IMR-90 (cell line): ENCODE data around the gene TSEN54. TPM values are rescaled to one million over a fixed set of nuclear protein-coding genes. Genes with fewer than 3 reads are reported as not detected.
A peak's percentile ranks its signal among the peaks of the same experiment; 100 is the strongest.

Experiments
- ATAC-seq: fragments of 200-7000 bp; cut with Tn5 transposase; 2 replicates; pipeline ENCODE4 v1.9.1; 2020; ENCODE audit warnings: low read depth, mild to moderate bottlenecking, moderate library complexity
- BruUV-seq: library from RNA; stranded (reverse); fragments of 400-500 nt; replicated peaks from 2 replicates; lab custom pipeline; 2021; lab: Mats Ljungman, UMichigan
- CTCF ChIA-PET: fragments of 300-600 bp; formaldehyde crosslinking; extraction: SDS; loops from one replicate; lab custom pipeline; 2021; ENCODE audit warnings: antibody characterized with exemption; lab: Yijun Ruan, JAX
- POLR2A ChIA-PET: fragments of 300-600 bp; sonication (Branson Sonifier 250); formaldehyde crosslinking; loops from one replicate; lab custom pipeline; 2022; ENCODE audit warnings: antibody characterized with exemption; ENCODE audit not compliant: unreplicated experiment; lab: Charles Lee
- DNase-seq: peaks from one replicate; pipeline ENCODE4 v3.0.0; 2013
- H2AFZ ChIP-seq: replicated peaks from 2 replicates; pipeline ENCODE3; 2013; ENCODE audit warnings: low read length, mild to moderate bottlenecking; ENCODE audit not compliant: poor library complexity
- H2AK5ac ChIP-seq: 2 replicates; pipeline ENCODE4 v1.6.1; 2013; ENCODE audit warnings: low read depth, low read length, inconsistent platforms
- H2AK9ac ChIP-seq: replicated peaks from 2 replicates; pipeline ENCODE3; 2013; ENCODE audit warnings: mild to moderate bottlenecking, low read depth, low read length, moderate library complexity; ENCODE audit not compliant: poor library complexity
- H2BK120ac ChIP-seq: 2 replicates; pipeline ENCODE4 v1.6.1; 2013; ENCODE audit warnings: low read depth, low read length, inconsistent platforms
- H2BK15ac ChIP-seq: 3 replicates; pipeline ENCODE4 v1.6.1; 2013; ENCODE audit warnings: low read depth, low read length, inconsistent platforms
- H2BK20ac ChIP-seq: 2 replicates; pipeline ENCODE4 v1.6.1; 2013; ENCODE audit warnings: low read depth, mild to moderate bottlenecking, inconsistent platforms, low read length, moderate library complexity
- H2BK5ac ChIP-seq: 2 replicates; pipeline ENCODE4 v1.6.1; 2013; ENCODE audit warnings: mild to moderate bottlenecking, low read depth, low read length, inconsistent platforms; ENCODE audit not compliant: poor library complexity, severe bottlenecking
- H3K14ac ChIP-seq: replicated peaks from 2 replicates; pipeline ENCODE4 v1.6.1; 2013; ENCODE audit warnings: low read depth, low read length, inconsistent platforms
- H3K18ac ChIP-seq: 2 replicates; pipeline ENCODE4 v1.6.1; 2013; ENCODE audit warnings: low read depth, low read length, control low read depth
- H3K23ac ChIP-seq: 2 replicates; pipeline ENCODE4 v1.6.1; 2013; ENCODE audit warnings: low read depth, low read length, inconsistent platforms
- H3K27ac ChIP-seq: 2 replicates; pipeline ENCODE4 v1.5.1; 2013; ENCODE audit warnings: mild to moderate bottlenecking, control low read depth, low read length; ENCODE audit not compliant: insufficient read depth
- H3K27me3 ChIP-seq: 2 replicates; pipeline ENCODE4 v1.6.1; 2013; ENCODE audit warnings: low read length; ENCODE audit not compliant: control insufficient read depth, insufficient read depth
- H3K36me3 ChIP-seq: 2 replicates; pipeline ENCODE4 v1.6.1; 2013; ENCODE audit warnings: low read length, mixed read lengths; ENCODE audit not compliant: control insufficient read depth, insufficient read depth
- H3K4ac ChIP-seq: 2 replicates; pipeline ENCODE4 v1.6.1; 2013; ENCODE audit warnings: low read depth, low read length, inconsistent platforms
- H3K4me1 ChIP-seq: 2 replicates; pipeline ENCODE4 v1.6.1; 2013; ENCODE audit warnings: low read length, mixed read lengths; ENCODE audit not compliant: control insufficient read depth, insufficient read depth
- H3K4me2 ChIP-seq: 2 replicates; pipeline ENCODE4 v1.6.1; 2013; ENCODE audit warnings: low read depth, mild to moderate bottlenecking, control low read depth, low read length, moderate library complexity
- H3K4me3 ChIP-seq: 2 replicates; pipeline ENCODE4 v1.5.1; 2013; ENCODE audit warnings: low read depth, mild to moderate bottlenecking, control low read depth, low read length, moderate library complexity; ENCODE audit not compliant: insufficient read depth
- H3K56ac ChIP-seq: 2 replicates; pipeline ENCODE4 v1.6.1; 2013; ENCODE audit warnings: low read length, inconsistent platforms; ENCODE audit not compliant: insufficient read depth; ENCODE audit errors: extremely low read depth
- H3K79me1 ChIP-seq, 2 experiments: 2 replicates each; pipeline ENCODE4 v1.6.1; 2013; ENCODE audit warnings: low read length in 2 of 2, inconsistent platforms in 1 of 2, low read depth in 1 of 2
- H3K9ac ChIP-seq: 2 replicates; pipeline ENCODE4 v1.6.1; 2013; ENCODE audit warnings: low read depth, low read length, control low read depth
- H3K9me1 ChIP-seq: 2 replicates; pipeline ENCODE4 v1.6.1; 2013; ENCODE audit warnings: low read length, inconsistent platforms; ENCODE audit not compliant: insufficient read depth
- H3K9me3 ChIP-seq: 2 replicates; pipeline ENCODE4 v1.6.1; 2013; ENCODE audit warnings: low read length; ENCODE audit not compliant: control insufficient read depth, insufficient read depth
- H4K20me1 ChIP-seq: 2 replicates; pipeline ENCODE4 v1.6.1; 2013; ENCODE audit warnings: low read length, inconsistent platforms; ENCODE audit not compliant: insufficient read depth
- H4K5ac ChIP-seq: 2 replicates; pipeline ENCODE4 v1.6.1; 2013; ENCODE audit warnings: mild to moderate bottlenecking, low read depth, low read length, control low read depth
- H4K8ac ChIP-seq, 2 experiments: 2 replicates each; pipeline ENCODE4 v1.6.1; 2013; ENCODE audit warnings: low read depth in 2 of 2, low read length in 2 of 2, control low read depth in 1 of 2, inconsistent platforms in 1 of 2
- H4K91ac ChIP-seq: 2 replicates; pipeline ENCODE4 v1.6.1; 2013; ENCODE audit warnings: low read depth, low read length, inconsistent platforms; ENCODE audit not compliant: insufficient read depth
- MAZ ChIP-seq: IDR thresholded peaks from 2 replicates; pipeline ENCODE4 v1.6.1; 2012; ENCODE audit warnings: low read depth, mild to moderate bottlenecking, low read length, improper control_type of control experiment, moderate library complexity, borderline replicate concordance
- RAD21 ChIP-seq: IDR thresholded peaks from 2 replicates; pipeline ENCODE4 v1.6.1; 2012; ENCODE audit warnings: low read length, improper control_type of control experiment
- WGBS, 2 experiments: methylation state at CpG; one replicate each; pipeline versions ENCODE4 v1.1.5 to v1.1.7; 2013; ENCODE audit warnings: missing lambda C conversion rate in 2 of 2; ENCODE audit not compliant: insufficient read length in 1 of 2; ENCODE audit errors: extremely low coverage in 2 of 2; 5-methylcytosine and 5-hydroxymethylcytosine counted together
- dilution Hi-C: fragments of 300-500 bp; cut with HindIII; formaldehyde crosslinking; loops from one replicate; pipeline ENCODE4 v1.14.3; 2018; ENCODE audit warnings: low sequenced_read_pairs; ENCODE audit not compliant: unreplicated experiment
- in situ Hi-C: fragments of 300-500 bp; cut with MboI; formaldehyde crosslinking; loops from 3 replicates; pipeline ENCODE4 v1.14.3; 2019; ENCODE audit warnings: low sequenced_read_pairs, inconsistent platforms, mixed read lengths
- intact Hi-C: fragments of 100-400 bp; cut with micrococcal nuclease; formaldehyde crosslinking; loops from 2 replicates; pipeline ENCODE4 v1.10.0; 2022
- polyA plus RNA-seq, 3 experiments: library from polyadenylated mRNA; depleted of rRNA; stranded (reverse); fragments of >200 nt; gene quantifications; 2 replicates each; pipeline ENCODE4 v1.2.3, GENCODE V29; 2012; ENCODE audit warnings: low replicate concordance in 1 of 3
- total RNA-seq: library from RNA; depleted of rRNA; stranded (reverse); fragments of >200 nt; gene quantifications from 2 replicates; pipeline ENCODE4 v1.2.3, GENCODE V29; 2012

The TSEN54 gene
- total and polyA plus RNA-seq, 2 of the 4 experiments (the other 2 are of a cell fraction), result 7.2 to 14.9 TPM

DNA sequence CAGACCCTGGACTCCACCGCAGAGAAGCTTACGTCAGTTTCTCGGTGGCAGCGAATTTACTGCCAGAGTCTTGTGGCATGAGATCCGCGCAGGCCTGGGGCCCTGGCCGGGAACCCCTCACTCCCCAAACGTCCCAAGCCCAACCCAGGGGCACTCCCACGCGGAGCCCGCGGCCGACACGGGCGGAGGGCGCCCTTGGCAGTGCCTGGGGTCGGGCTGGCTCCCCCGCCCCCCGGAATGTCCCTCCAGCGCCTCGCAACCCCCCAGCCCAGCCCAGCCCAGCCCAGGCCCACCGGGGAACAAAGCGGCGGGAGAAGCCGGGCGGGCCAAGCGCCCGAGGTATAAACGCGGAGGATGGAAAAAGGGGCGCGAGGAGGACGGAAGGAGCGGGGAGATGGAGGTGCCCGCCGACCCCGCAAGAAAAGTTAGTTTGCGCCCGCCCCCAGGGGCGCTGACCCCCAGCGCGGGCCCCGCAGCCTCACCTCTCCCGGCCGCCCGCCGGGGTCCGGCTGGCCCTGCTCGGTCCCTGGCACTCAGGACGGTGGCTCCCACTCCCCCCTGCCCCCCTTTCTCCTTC lies 1.3 kb upstream of the TSEN54 start:
- H4K8ac ChIP-seq, result peak overlapping the region in 1 of 2 experiments; percentile 67; a peak in 1 of 4 replicates
- H2AK9ac ChIP-seq, result peak overlapping the region; percentile 96
- intact Hi-C loops, result loop anchor here (1.0 to 10.0 kb wide), 4 partner anchors 89 to 240 kb away; partner anchors contain the start of genes MIF4GD and SMIM5
- H3K36me3 ChIP-seq, result peaks cover 9% of the 10 kb centered on the region; the same call in 1 of the 2 replicates
- H3K27ac ChIP-seq, result peak overlapping the region; percentile 51
- peak overlapping the region; percentile 77 for H3K4me2 ChIP-seq
- no peaks in the 10 kb centered on the region for H3K9me3 ChIP-seq
- TF ChIP-seq MAZ (peak; percentile 67; the same call in 1 of the 2 replicates), RAD21 (no peak)
- peak overlapping the region; percentile 42; the same call in 1 of the 2 replicates for H3K14ac ChIP-seq
- ChIA-PET CTCF (no interaction called here), POLR2A (no interaction called here)
- dilution Hi-C loops, result no loop called here
- peak overlapping the region; percentile 71 for H3K4ac ChIP-seq
- H3K9ac ChIP-seq, result peak overlapping the region; percentile 46
- H3K27me3 ChIP-seq, result no peaks in the 10 kb centered on the region
- no peak overlapping the region for H2BK15ac ChIP-seq
- H3K4me1 ChIP-seq, result peaks cover 10% of the 10 kb centered on the region; the same call in 1 of the 2 replicates
- peaks cover 13% of the 10 kb centered on the region; the same call in 1 of the 2 replicates for H3K9me1 ChIP-seq
- H3K79me1 ChIP-seq, result peaks cover 35 to 62% of the 10 kb centered on the region in 2 experiments
- peak overlapping the region; percentile 5; the same call in 1 of the 2 replicates for H3K18ac ChIP-seq
- H4K20me1 ChIP-seq, result peaks cover 26% of the 10 kb centered on the region
- no TSS peak for BruUV-seq
- DNase-seq (peak; percentile 23), ATAC-seq (no peak; the same call in 1 of the 2 replicates)
- H3K4me3 ChIP-seq, result peak overlapping the region; percentile 82
- peak overlapping the region; percentile 70 for H2AK5ac ChIP-seq
- no peak overlapping the region for H2BK120ac ChIP-seq
- no peak overlapping the region for H4K5ac ChIP-seq
- H2BK5ac ChIP-seq, result peak overlapping the region; percentile 65
- peak overlapping the region; percentile 41; the same call in 1 of the 2 replicates for H4K91ac ChIP-seq
- WGBS, 2 experiments, result 0% methylated on average over 4 of the region's 50 CpGs; no CpG with 5 or more reads in 1 of the 2 experiments
- no peak overlapping the region for H2BK20ac ChIP-seq
- H3K23ac ChIP-seq, result peak overlapping the region; percentile 82
- peak overlapping the region; percentile 98 for H2AFZ ChIP-seq
- H3K56ac ChIP-seq, result peak overlapping the region; percentile 33; the same call in 1 of the 2 replicates
- in situ Hi-C loops, result loop anchor here (5.0 kb wide), 1 partner anchor 88 kb away; no protein-coding TSS in a partner anchor
